ENCODE data around the gene IFITM5. TPM values are rescaled to one million over a fixed set of nuclear protein-coding genes. Genes with fewer than 3 reads are reported as not detected.

IFITM5 gene
- total RNA-seq, 1 experiment from 2014 or later: not detected

- Histone ChIP-seq H3K9me3 (ENCODE audit: control insufficient read depth, low read depth, low read length) (no peaks in the 10 kb centered on the region), H3K4me1 (ENCODE audit: insufficient read depth, low read length) (peaks cover 18% of the 10 kb centered on the region; the same call in 1 of the 2 replicates), H4K8ac (replicated peaks; ENCODE audit: insufficient read length, low read depth, low read length) (no peak overlapping the region), H2BK12ac (ENCODE audit: insufficient read length, low read depth, low read length) (no peak overlapping the region), H2BK15ac (ENCODE audit: low read depth, low read length) (no peak overlapping the region), H3K27ac (ENCODE audit: insufficient read length, low read depth, low read length) (peak overlapping the region; percentile 86), H3K79me1 (ENCODE audit: insufficient read depth, low read depth, low read length, poor library complexity, severe bottlenecking) (no peaks in the 10 kb centered on the region), H3K27me3 (ENCODE audit: insufficient read depth, low read length) (no peaks in the 10 kb centered on the region), H3T11ph (ENCODE audit: low read length) (no peak overlapping the region), H3K56ac (ENCODE audit: insufficient read length, low read depth, low read length) (peak overlapping the region; percentile 9), H2AFZ (ENCODE audit: low read length) (no peak overlapping the region), H2BK5ac (ENCODE audit: insufficient read length, low read length) (no peak overlapping the region), H2BK20ac (ENCODE audit: low read depth, low read length, poor library complexity, severe bottlenecking) (no peak overlapping the region), H3K18ac (ENCODE audit: insufficient read length, low read depth, low read length) (no peak overlapping the region), H2BK120ac (ENCODE audit: low read depth, low read length, poor library complexity, severe bottlenecking) (no peak overlapping the region), H4K20me1 (ENCODE audit: control insufficient read depth, insufficient read depth, insufficient read length) (no peaks in the 10 kb centered on the region), H3K4ac (ENCODE audit: low read depth, low read length) (no peak overlapping the region), H2AK5ac (ENCODE audit: insufficient read length, low read length) (no peak overlapping the region), H3K79me2 (ENCODE audit: insufficient read depth, low read length) (no peaks in the 10 kb centered on the region), H4K5ac (ENCODE audit: insufficient read length, low read depth, low read length) (no peak overlapping the region), H3K23me2 (ENCODE audit: insufficient read length, low read depth, low read length, poor library complexity, severe bottlenecking) (peaks cover 2% of the 10 kb centered on the region), H3K14ac (ENCODE audit: insufficient read depth, low read length) (no peak overlapping the region), H3K23ac (ENCODE audit: insufficient read length, low read depth, low read length) (no peak overlapping the region), H3K9ac (ENCODE audit: extremely low read depth, insufficient read length, low read length) (no peak overlapping the region), H4K91ac (ENCODE audit: insufficient read length, low read depth, low read length) (no peak overlapping the region), H3K4me2 (ENCODE audit: insufficient read depth, insufficient read length, low read length) (peak overlapping the region; percentile 40)
- Mint-ChIP-seq H3K36me3 (ENCODE audit: insufficient read depth in 1 of 3, low read depth in 3 of 3) (peaks cover 0 to 10% (median 9%) of the 10 kb centered on the region in 3 experiments; a peak in 6 of 7 replicates), H3K27me3 (ENCODE audit: low read depth) (no peaks in the 10 kb centered on the region), H3K4me3 (peak overlapping the region; percentile 19 to 63; a peak in 4 of 5 replicates), H3K27ac (peak overlapping the region; percentile 91 to 96 (median 96)), H3K9me3 (peaks cover 2 to 10% of the 10 kb centered on the region in 2 experiments; a peak in 3 of 5 replicates), H3K4me1 (peaks cover 65 to 78% of the 10 kb centered on the region in 2 experiments)
- TF ChIP-seq CTCF (conservative IDR thresholded peaks at IDR 0.05): peak; percentile 59
- DNase-seq: peak; percentile 75
- WGBS (ENCODE audit: extremely low coverage, insufficient read length, low lambda C conversion rate): no CpG with 5 or more reads among the region's 19 CpGs
Observed at GRCh38 chr11:304915-305843, 5.9 kb upstream of the IFITM5 start.
